Testis (tissue), 2 donors: ENCODE data around the gene KRT15.

Source experiments
- CTCF ChIP-seq, 3 experiments: fragments of 450-650 bp in 2 of 3; fragments of 200-600 bp in 1 of 3; sonication (generic) in 1 of 3; IDR thresholded peaks; one replicate each; pipeline ENCODE4 v1.5.1; 2016 to 2019; ENCODE audit warnings: antibody characterized with exemption in 3 of 3, mild to moderate bottlenecking in 2 of 3, moderate library complexity in 1 of 3
- POLR2A ChIP-seq: fragments of 450-650 bp; IDR thresholded peaks from one replicate; pipeline ENCODE4 v1.6.1; 2017; ENCODE audit warnings: antibody characterized with exemption, mild to moderate bottlenecking, moderate library complexity

DNA sequence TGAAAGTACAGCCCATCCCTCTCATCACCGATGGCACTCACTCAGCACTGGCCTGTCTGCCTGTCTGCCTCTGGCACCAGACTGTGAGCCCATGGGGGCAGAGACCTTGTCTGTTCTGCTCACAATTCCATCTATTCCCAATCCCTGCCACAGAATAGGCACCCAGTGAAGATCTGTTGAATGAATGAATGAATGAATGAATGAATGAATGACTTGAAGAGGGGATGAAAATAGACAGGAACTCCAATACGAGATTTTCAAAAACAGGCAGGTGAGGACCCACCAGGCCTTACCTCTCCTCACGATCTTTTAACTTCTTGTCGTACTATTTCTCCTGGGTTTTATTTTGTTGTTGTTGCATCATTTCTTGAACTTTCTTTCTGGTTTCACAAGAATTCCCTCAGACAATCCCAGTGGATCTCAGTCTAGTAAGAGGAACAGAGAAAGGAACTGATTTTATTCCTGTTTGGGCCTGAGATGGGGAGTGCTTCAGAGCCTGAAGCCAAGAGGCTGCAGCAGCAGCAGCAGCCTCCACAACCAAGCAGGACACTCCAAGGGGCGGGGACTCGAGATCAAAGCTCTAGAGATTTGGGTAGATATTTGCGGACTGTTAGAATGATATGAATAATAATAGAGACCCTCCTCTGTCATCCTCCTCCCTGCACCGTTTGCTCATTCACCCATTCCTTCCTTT is 35.4 kb upstream of the KRT15 start:
- TF ChIP-seq POLR2A (no peak), CTCF (IDR thresholded peaks at IDR 0.05) (no peak)
